ENCODE measurements around the gene MIPOL1. TPM values are rescaled to one million over a fixed set of nuclear protein-coding genes. Genes with fewer than 3 reads are reported as not detected.
A peak's percentile ranks its signal among the peaks of the same experiment; 100 is the strongest.

Gene MIPOL1
- total RNA-seq, 4 donors from 2014 or later = 11.4 to 25.7 (median 18.9) TPM

DNA sequence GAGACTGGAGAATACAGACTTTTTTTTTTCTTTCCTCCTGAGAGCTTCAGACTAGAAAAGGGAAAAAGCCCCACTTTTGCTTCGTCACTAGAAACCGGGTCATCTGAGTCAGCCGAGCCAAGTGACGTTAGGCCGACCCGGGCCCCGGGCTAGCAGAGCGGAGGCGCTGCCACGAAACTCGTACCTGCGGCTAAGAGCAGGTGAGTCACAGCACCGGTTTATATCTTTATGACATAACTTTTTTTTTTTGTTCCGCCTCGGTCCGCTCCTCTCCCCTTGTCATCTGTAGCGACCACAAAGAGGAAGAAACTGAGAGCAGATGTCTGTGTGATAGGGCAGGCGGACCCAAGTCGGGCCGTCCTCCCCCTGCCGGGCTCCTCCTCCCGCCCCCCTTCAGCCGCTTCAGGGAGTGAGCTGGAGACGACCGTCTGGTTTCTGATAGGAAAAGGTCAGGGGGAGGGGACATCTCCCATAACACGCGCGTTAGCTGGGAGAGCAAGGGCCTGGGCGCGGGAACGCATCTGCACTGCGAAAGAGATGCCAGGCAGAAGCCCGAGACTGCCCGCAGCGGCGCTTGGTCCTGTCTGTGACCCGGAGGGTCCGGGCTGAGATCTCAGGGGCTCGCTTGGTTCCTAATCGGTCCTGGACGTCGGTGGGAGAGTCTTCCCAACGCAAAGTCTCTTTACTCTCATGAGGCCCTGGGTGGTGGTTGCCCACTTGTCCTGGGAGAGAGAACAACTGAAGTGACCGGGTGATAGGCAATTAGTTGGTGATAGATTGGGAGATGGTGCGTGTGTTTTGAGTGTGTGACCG lies 398.3 kb downstream of the MIPOL1 start:
- Histone ChIP-seq H3K4me1 (peaks cover 0 to 75% (median 23%) of the 10 kb centered on the region in 4 donors), H3K36me3 (no peaks in the 10 kb centered on the region), H3K4me3 (peak overlapping the region in 3 of 4 donors; percentile 11 to 50 (median 34)), H3K27ac (peak overlapping the region in 1 of 4 donors; percentile 61), H3K27me3 (peaks cover 8 to 95% of the 10 kb centered on the region in 2 donors), H3K9me3 (no peaks in the 10 kb centered on the region)
- no peak for DNase-seq (ENCODE audit: low spot score in 2 of 2)
- 8 to 10% methylated on average over 44 to 45 of the region's 46 CpGs for WGBS, 2 donors
- TF ChIP-seq, protein P1, sequence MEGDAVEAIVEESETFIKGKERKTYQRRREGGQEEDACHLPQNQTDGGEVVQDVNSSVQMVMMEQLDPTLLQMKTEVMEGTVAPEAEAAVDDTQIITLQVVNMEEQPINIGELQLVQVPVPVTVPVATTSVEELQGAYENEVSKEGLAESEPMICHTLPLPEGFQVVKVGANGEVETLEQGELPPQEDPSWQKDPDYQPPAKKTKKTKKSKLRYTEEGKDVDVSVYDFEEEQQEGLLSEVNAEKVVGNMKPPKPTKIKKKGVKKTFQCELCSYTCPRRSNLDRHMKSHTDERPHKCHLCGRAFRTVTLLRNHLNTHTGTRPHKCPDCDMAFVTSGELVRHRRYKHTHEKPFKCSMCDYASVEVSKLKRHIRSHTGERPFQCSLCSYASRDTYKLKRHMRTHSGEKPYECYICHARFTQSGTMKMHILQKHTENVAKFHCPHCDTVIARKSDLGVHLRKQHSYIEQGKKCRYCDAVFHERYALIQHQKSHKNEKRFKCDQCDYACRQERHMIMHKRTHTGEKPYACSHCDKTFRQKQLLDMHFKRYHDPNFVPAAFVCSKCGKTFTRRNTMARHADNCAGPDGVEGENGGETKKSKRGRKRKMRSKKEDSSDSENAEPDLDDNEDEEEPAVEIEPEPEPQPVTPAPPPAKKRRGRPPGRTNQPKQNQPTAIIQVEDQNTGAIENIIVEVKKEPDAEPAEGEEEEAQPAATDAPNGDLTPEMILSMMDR (IDR thresholded peaks at IDR 0.05) = no peak
- TF ChIP-seq EP300 (IDR thresholded peaks at IDR 0.05) (no peak), POLR2A (IDR thresholded peaks at IDR 0.05) (no peak)

DNA sequence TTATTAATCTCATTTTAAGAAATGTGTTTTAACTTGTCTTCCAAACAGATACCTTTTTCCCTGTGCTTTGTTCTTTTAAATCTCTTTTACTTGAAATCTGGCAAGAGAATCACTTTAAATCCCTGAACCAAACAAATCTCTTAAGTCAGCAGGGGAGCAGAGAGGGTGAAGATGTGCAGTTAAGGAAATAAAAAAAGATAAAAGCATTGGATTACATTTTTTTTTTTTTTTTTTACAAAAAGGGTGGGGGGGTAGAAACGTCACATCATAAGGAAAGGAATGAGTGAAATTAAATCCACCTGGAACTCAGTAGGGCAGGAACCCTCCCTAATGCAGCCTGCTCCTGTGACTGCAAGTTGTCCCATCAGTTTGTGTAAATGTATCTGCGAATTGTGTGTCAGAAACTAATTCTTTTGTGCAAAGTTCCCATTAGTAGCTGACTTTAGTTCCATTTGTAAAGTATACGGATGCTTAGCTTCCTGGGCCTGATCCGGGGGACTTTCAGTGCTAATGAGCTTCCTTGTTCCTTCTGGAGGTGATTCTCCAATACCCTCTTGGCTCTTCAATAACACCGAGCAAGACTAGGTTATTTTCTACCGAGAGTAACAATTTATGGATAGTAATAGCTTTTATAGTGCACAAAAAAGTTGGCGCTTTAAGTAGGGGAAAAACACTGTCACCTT lies 399.2 kb downstream of the MIPOL1 start:
- DNase-seq (ENCODE audit: low spot score in 2 of 2) = no peak
- Histone ChIP-seq H3K4me1 (peaks cover 0 to 67% (median 23%) of the 10 kb centered on the region in 4 donors), H3K27me3 (peaks cover 8 to 95% of the 10 kb centered on the region in 2 donors), H3K4me3 (no peak overlapping the region), H3K9me3 (no peaks in the 10 kb centered on the region), H3K36me3 (no peaks in the 10 kb centered on the region), H3K27ac (no peak overlapping the region)
- TF ChIP-seq, protein P1 (IDR thresholded peaks at IDR 0.05) = no peak
- TF ChIP-seq POLR2A (IDR thresholded peaks at IDR 0.05) = no peak
- TF ChIP-seq EP300 (IDR thresholded peaks at IDR 0.05) = no peak
- WGBS, 2 donors = 19 to 27% methylated on average over 7 of the region's 7 CpGs

DNA sequence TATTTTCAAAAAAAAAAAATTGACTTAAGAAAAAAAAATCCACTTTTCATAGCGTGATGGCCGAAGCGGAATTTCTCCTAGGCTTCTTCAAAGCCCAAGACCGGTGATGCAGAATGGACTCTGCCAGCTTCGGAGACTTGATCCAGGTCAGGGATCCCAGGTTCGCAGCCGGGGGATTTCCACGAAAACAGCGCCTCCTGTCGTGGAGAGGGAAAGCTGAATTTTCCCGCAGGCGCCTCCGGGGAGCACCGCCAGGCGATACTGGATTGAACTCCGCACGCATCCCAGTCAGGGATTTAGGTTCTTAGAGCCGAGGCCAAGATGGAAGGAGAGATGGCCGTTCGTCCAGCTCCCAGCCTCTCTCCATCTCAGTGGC lies 399.8 kb downstream of the MIPOL1 start:
- TF ChIP-seq, protein P1 (IDR thresholded peaks at IDR 0.05) = peak in 1 of 5 experiments; percentile 14
- TF ChIP-seq EP300 (IDR thresholded peaks at IDR 0.05) (no peak), POLR2A (IDR thresholded peaks at IDR 0.05) (no peak)
- DNase-seq (ENCODE audit: low spot score in 2 of 2) = no peak
- Histone ChIP-seq H3K9me3 (no peaks in the 10 kb centered on the region), H3K27me3 (peaks cover 7 to 95% of the 10 kb centered on the region in 2 donors), H3K27ac (no peak overlapping the region), H3K4me1 (peaks cover 0 to 61% (median 23%) of the 10 kb centered on the region in 4 donors), H3K36me3 (no peaks in the 10 kb centered on the region), H3K4me3 (no peak overlapping the region)
- 7 to 11% methylated on average over 20 of the region's 20 CpGs for WGBS, 2 donors

DNA sequence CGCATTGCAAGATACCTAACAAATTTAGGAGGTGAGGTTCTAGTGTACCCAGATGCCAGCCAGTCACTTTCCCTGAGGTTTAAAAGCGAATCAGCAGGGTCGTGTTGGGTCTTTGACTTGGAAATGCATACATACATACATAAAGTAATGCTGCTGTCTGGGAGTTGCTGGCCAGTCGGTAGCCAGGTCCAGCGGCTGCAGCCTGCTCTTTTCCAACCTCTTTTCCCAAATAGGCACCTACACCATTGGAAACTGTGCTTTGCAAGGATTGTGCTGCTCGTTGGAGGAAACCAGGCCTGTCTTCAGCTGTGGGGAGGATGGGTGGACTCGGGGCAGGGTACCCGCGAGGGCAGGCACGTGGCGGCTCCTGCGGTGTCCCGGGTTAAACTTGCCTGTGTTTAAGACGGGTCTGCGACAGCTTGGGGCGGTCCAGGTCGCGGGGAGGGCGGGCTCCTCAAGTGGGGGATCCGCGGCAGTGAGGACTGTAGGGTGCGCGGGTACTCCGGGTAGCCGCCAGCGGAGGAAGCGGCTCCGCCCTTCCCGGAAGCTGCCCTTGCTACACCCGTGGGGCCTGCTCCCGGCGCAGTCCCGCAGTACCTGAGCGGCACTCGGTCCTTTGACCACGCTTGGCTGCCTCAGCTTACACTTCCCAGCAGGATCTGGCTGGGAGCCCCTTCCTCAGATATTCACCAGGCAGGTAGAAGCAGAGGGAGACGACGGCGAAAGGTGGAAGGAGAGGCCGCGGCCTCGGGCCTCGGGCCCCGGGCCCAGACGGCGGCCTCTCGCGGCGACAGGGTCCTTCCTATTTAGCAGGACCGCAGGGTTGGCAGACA lies 400.4 kb downstream of the MIPOL1 start:
- Histone ChIP-seq H3K9me3 (no peaks in the 10 kb centered on the region), H3K27me3 (peaks cover 5 to 95% of the 10 kb centered on the region in 2 donors), H3K4me3 (peak overlapping the region in 1 of 4 donors; percentile 34), H3K36me3 (no peaks in the 10 kb centered on the region), H3K4me1 (peaks cover 0 to 57% (median 23%) of the 10 kb centered on the region in 4 donors), H3K27ac (no peak overlapping the region)
- DNase-seq (ENCODE audit: low spot score in 2 of 2) = no peak
- WGBS, 2 donors = 1 to 8% methylated on average over 27 to 45 of the region's 50 CpGs
- no peak for TF ChIP-seq POLR2A (IDR thresholded peaks at IDR 0.05)
- TF ChIP-seq EP300 (IDR thresholded peaks at IDR 0.05) = no peak
- TF ChIP-seq, protein P1 (IDR thresholded peaks at IDR 0.05) = no peak

All from tibial nerve (tissue), 4 donors.